HepG2 (cell line): ENCODE measurements around the gene ARL5C. TPM values are rescaled to one million over a fixed set of nuclear protein-coding genes. Genes with fewer than 3 reads are reported as not detected.

Experiments
- ATAC-seq: fragments of 200-7000 bp; cut with Tn5 transposase; 3 replicates; pipeline ENCODE4 v1.9.1; 2020; ENCODE audit warnings: mild to moderate bottlenecking, moderate library complexity
- BruUV-seq: library from RNA; stranded (reverse); fragments of 400-500 nt; replicated peaks from 2 replicates; lab custom pipeline; 2021; lab: Mats Ljungman, UMichigan
- CTCF ChIA-PET: fragments of 300-600 bp; formaldehyde crosslinking; extraction: SDS; loops from one replicate; lab custom pipeline; 2021; ENCODE audit warnings: low total read pairs, inconsistent platforms, low intra/inter-chr PET ratio; lab: Yijun Ruan, JAX
- POLR2A ChIA-PET: fragments of 350-600 bp; sonication (Branson Sonifier 250); formaldehyde crosslinking; loops from one replicate; lab custom pipeline; 2020; ENCODE audit warnings: antibody characterized with exemption, inconsistent platforms; lab: Yijun Ruan, JAX
- DNase-seq: peaks from one replicate; pipeline ENCODE4 v3.0.0-alpha.2; 2015; ENCODE audit warnings: low spot score
- FAIRE-seq: peaks from 3 replicates; lab custom pipeline; 2011; peaks lifted over from hg19 to GRCh38; lab: Jason Lieb, UNC
- H2AFZ ChIP-seq: one replicate; pipeline ENCODE4 v1.6.1; 2011; ENCODE audit warnings: low read length, inconsistent platforms
- H3K27ac ChIP-seq: fragments of 300-600 bp; 3 replicates; pipeline ENCODE4 v1.8.0; 2011; ENCODE audit warnings: mixed run types, mild to moderate bottlenecking, mixed read lengths, low read length, inconsistent platforms; ENCODE audit not compliant: insufficient read depth; ENCODE audit errors: extremely low read length
- H3K27me3 ChIP-seq, 2 experiments: fragments of 200-600 bp in 1 of 2; 2 replicates in 1 of 2; 3 replicates in 1 of 2; pipeline versions ENCODE4 v1.6.0 to v1.8.0; 2011; ENCODE audit warnings: low read length in 2 of 2, mild to moderate bottlenecking in 2 of 2, moderate library complexity in 2 of 2, inconsistent platforms in 1 of 2; ENCODE audit not compliant: insufficient read depth in 2 of 2, control insufficient read depth in 1 of 2
- H3K36me3 ChIP-seq, 2 experiments: fragments of 200-600 bp in 1 of 2; replicated peaks in 1 of 2; 2 replicates in 1 of 2; 3 replicates in 1 of 2; pipeline versions ENCODE4 v1.5.1 to v1.8.0; 2011; ENCODE audit warnings: low read length in 2 of 2, inconsistent platforms in 1 of 2; ENCODE audit not compliant: insufficient read depth in 2 of 2, control insufficient read depth in 1 of 2
- H3K4me1 ChIP-seq: 2 replicates; pipeline ENCODE4 v1.5.1; 2012; ENCODE audit warnings: low read length, inconsistent platforms; ENCODE audit not compliant: insufficient read depth
- H3K4me2 ChIP-seq: 2 replicates; pipeline ENCODE4 v1.6.0; 2011; ENCODE audit warnings: low read depth, low read length, inconsistent platforms
- H3K4me3 ChIP-seq, 3 experiments: fragments of 200-600 bp in 1 of 3; sonication (generic), shearing (Covaris generic) in 1 of 3; replicated peaks in 1 of 3; 2 replicates each; pipeline ENCODE4 v1.5.1; 2011 to 2016; ENCODE audit warnings: low read length in 3 of 3, inconsistent platforms in 2 of 3, low read depth in 2 of 3, mild to moderate bottlenecking in 2 of 3, control low read depth in 1 of 3, mixed read lengths in 1 of 3; ENCODE audit not compliant: insufficient read depth in 1 of 3
- H3K79me2 ChIP-seq: one replicate; pipeline ENCODE4 v1.6.1; 2011; ENCODE audit warnings: low read length, inconsistent platforms; ENCODE audit not compliant: insufficient read depth
- H3K9ac ChIP-seq: 2 replicates; pipeline ENCODE4 v1.6.0; 2011; ENCODE audit warnings: mild to moderate bottlenecking, low read depth, low read length, inconsistent platforms; ENCODE audit not compliant: insufficient read depth
- H3K9me3 ChIP-seq: 2 replicates; pipeline ENCODE4 v1.5.1; 2012; ENCODE audit warnings: mild to moderate bottlenecking, low read length
- H4K20me1 ChIP-seq: 2 replicates; pipeline ENCODE4 v1.6.0; 2011; ENCODE audit warnings: inconsistent platforms, mild to moderate bottlenecking, low read length, moderate library complexity; ENCODE audit not compliant: insufficient read depth
- ARNT ChIP-seq: fragments of 450-650 bp; IDR thresholded peaks from 2 replicates; pipeline ENCODE4 v1.6.1; 2017
- BRF2 ChIP-seq: sonication (generic); formaldehyde crosslinking; IDR thresholded peaks from 2 replicates; pipeline ENCODE4 v1.8.1; 2022; ENCODE audit warnings: mild to moderate bottlenecking, missing genetic modification reagents
- MNT ChIP-seq: fragments of 450-650 bp; IDR thresholded peaks from 2 replicates; pipeline ENCODE4 v1.6.1; 2016
- PITX1 ChIP-seq: sonication (generic); formaldehyde crosslinking; IDR thresholded peaks from 2 replicates; pipeline ENCODE4 v1.5.1; 2020; ENCODE audit warnings: mild to moderate bottlenecking, missing genetic modification reagents
- POGK ChIP-seq: sonication (generic); formaldehyde crosslinking; conservative IDR thresholded peaks from 2 replicates; pipeline ENCODE4 v1.8.0; 2022; ENCODE audit warnings: mild to moderate bottlenecking, moderate library complexity, missing genetic modification reagents
- POLR2A ChIP-seq, 2 experiments: IDR thresholded peaks; 2 replicates each; pipeline ENCODE4 v1.6.1; 2011; ENCODE audit warnings: low read depth in 2 of 2, low read length in 2 of 2, mild to moderate bottlenecking in 1 of 2, moderate library complexity in 1 of 2; ENCODE audit not compliant: insufficient read depth in 1 of 2
- TCF7 ChIP-seq: sonication (generic); IDR thresholded peaks from 2 replicates; pipeline ENCODE4 v1.6.1; 2016; ENCODE audit warnings: antibody characterized with exemption, low read depth
- ZNF121 ChIP-seq: sonication (generic); formaldehyde crosslinking; IDR thresholded peaks from 2 replicates; pipeline ENCODE4 v1.5.0; 2020; ENCODE audit warnings: mild to moderate bottlenecking, missing genetic modification reagents
- ZSCAN12 ChIP-seq: sonication (generic); formaldehyde crosslinking; IDR thresholded peaks from 2 replicates; pipeline ENCODE4 v1.9.0; 2021; ENCODE audit warnings: mild to moderate bottlenecking, missing genetic modification reagents
- ZSCAN30 ChIP-seq: sonication (generic); formaldehyde crosslinking; IDR thresholded peaks from 2 replicates; pipeline ENCODE4 v1.5.0; 2020; ENCODE audit warnings: mild to moderate bottlenecking, missing genetic modification reagents
- WGBS: methylation state at CpG from one replicate; pipeline ENCODE4 v1.1.6; 2017; ENCODE audit warnings: low lambda C conversion rate; 5-methylcytosine and 5-hydroxymethylcytosine counted together
- in situ Hi-C: cut with HindIII; loops from 2 replicates; pipeline ENCODE4 v1.10.0; 2017; ENCODE audit warnings: low pct_unique_long_range_greater_than_20kb; ENCODE audit not compliant: extremely low pct_ligation_motif_present
- intact Hi-C: fragments of 100-400 bp; cut with micrococcal nuclease; formaldehyde crosslinking; loops from one replicate; pipeline ENCODE4 v1.10.0; 2022; ENCODE audit not compliant: unreplicated experiment
- polyA plus RNA-seq, 8 experiments: library from polyadenylated mRNA; depleted of rRNA in 3 of 8; stranded (reverse) in 7 of 8; unstranded in 1 of 8; fragments of >200 nt; fragmentation: Illumina TruSeq in 4 of 8; extraction: Trizol in 4 of 8; gene quantifications; 2 replicates each; pipeline versions ENCODE4 v1.2.1 to v1.2.3, GENCODE V29; 2011 to 2016; ENCODE audit warnings: low read depth in 4 of 8, missing spikeins in 1 of 8, mixed read lengths in 1 of 8; ENCODE audit not compliant: insufficient read depth in 1 of 8
- total RNA-seq, 5 experiments: library from RNA; depleted of rRNA; stranded (reverse); fragments of >200 nt; fragmentation: Illumina TruSeq; extraction: Trizol; gene quantifications; 2 replicates each; pipeline ENCODE4 v1.2.3, GENCODE V29; 2016; ENCODE audit warnings: low read depth in 1 of 5

ARL5C gene
- total and polyA plus RNA-seq, 2 of the 13 experiments (the other 11 are each of a cell fraction or from before 2014, with no cell fraction given) = not detected

- TF ChIP-seq ZSCAN12 (CRISPR knock-in tag) = no peak
Observed at GRCh38 chr17:39193346-39193745, 27.4 kb upstream of the ARL5C start (continued).

- 93% methylated on average over 16 of the region's 16 CpGs for WGBS
- Histone ChIP-seq H3K27me3 (no peaks in the 10 kb centered on the region), H3K4me3 (no peak overlapping the region), H3K9me3 (no peaks in the 10 kb centered on the region), H3K4me2 (no peak overlapping the region), H3K4me1 (peaks cover 26% of the 10 kb centered on the region), H3K27ac (no peak overlapping the region), H4K20me1 (no peaks in the 10 kb centered on the region), H3K79me2 (no peaks in the 10 kb centered on the region), H3K36me3 (no peaks in the 10 kb centered on the region), H2AFZ (no peak overlapping the region), H3K9ac (no peak overlapping the region)
- intact Hi-C loops (loop anchor here (5.0 kb wide), 1 partner anchor 49 kb away; no protein-coding TSS in a partner anchor), in situ Hi-C loops (no loop called here)
- DNase-seq (no peak), FAIRE-seq (no peak), ATAC-seq (no peak)
- CTCF ChIA-PET = no interaction called here
- no peak for TF ChIP-seq PITX1 (CRISPR knock-in tag)
- TF ChIP-seq MNT = peak; percentile 72
- POLR2A ChIA-PET = no interaction called here
- BruUV-seq = no TSS peak
Observed at GRCh38 chr17:39192901-39193300, 26.9 kb upstream of the ARL5C start.

GRCh38 chr17:39191750-39192510 is 26.0 kb upstream of the ARL5C start:
- no peak for ATAC-seq
- in situ Hi-C loops = no loop called here
- Histone ChIP-seq H3K36me3 (0 out of 5 replicates have a peak, but pooled peaks cover 0 to 1% of the 10 kb centered on the region in 2 experiments), H3K79me2 (no peaks in the 10 kb centered on the region), H3K9ac (no peak overlapping the region), H4K20me1 (no peaks in the 10 kb centered on the region), H3K9me3 (no peaks in the 10 kb centered on the region), H3K4me2 (no peak overlapping the region), H2AFZ (no peak overlapping the region), H3K4me1 (peaks cover 25% of the 10 kb centered on the region), H3K27ac (no peak overlapping the region), H3K27me3 (no peaks in the 10 kb centered on the region), H3K4me3 (no peak overlapping the region)
- FAIRE-seq = no peak
- intact Hi-C loops = loop anchor here (5.0 kb wide), 1 partner anchor 50 kb away; no protein-coding TSS in a partner anchor
- whole genome bisulfite sequencing = 86% methylated on average over 9 of the region's 9 CpGs
- BruUV-seq = no TSS peak
- CTCF ChIA-PET = no interaction called here
- DNase-seq = no peak
- POLR2A ChIA-PET = no interaction called here
- TF ChIP-seq ZNF121 (CRISPR knock-in tag) (no peak), TCF7 (no peak), POLR2A (IDR thresholded peaks at IDR 0.05; ENCODE audit: insufficient read depth in 1 of 2, low read depth in 2 of 2, low read length in 2 of 2) (no peak), ZSCAN30 (no peak), BRF2 (CRISPR knock-in tag) (no peak), POGK (no peak), ARNT (no peak)
